SK-N-MC (cell line): ENCODE measurements around the gene COL4A1.

ENCODE experiments used
- EZH2 ChIP-seq: fragments of 200-600 bp; sonication (generic); IDR thresholded peaks from one replicate; pipeline ENCODE4 v1.6.1; 2017; ENCODE audit warnings: antibody characterized with exemption
- FOXP2 ChIP-seq: optimal IDR thresholded peaks from 2 replicates; pipeline ENCODE3; 2011; ENCODE audit warnings: mild to moderate bottlenecking, moderate library complexity; ENCODE audit not compliant: insufficient read depth; ENCODE audit errors: extremely low read length, control extremely low read depth
- POLR2AphosphoS5 ChIP-seq: IDR thresholded peaks from 2 replicates; pipeline ENCODE4 v1.6.1; 2012; ENCODE audit warnings: mild to moderate bottlenecking, low read depth, low read length, borderline replicate concordance

- no peak for TF ChIP-seq EZH2
- TF ChIP-seq POLR2AphosphoS5 = no peak
- no peak for TF ChIP-seq FOXP2
These were observed 73.6 kb downstream of the COL4A1 start for GRCh38 chr13:110233181-110233950.
